Stimulated activated CD8-positive, alpha-beta memory T cell treated with anti-CD3 and anti-CD28 coated beads, Interleukin-12 subunit alpha, Interleukin-12 subunit beta, amount 100 ng/mL, for 4 hours (primary cell): Measurements from ENCODE around the gene CD244.

Experiments
- DNase-seq: peaks from one replicate; pipeline ENCODE4 v3.0.0-alpha.2; 2020; ENCODE audit warnings: low read depth

The CD244 gene

GRCh38 chr1:160844447-160845232 is 18.0 kb downstream of the CD244 start:
- DNase-seq, result no peak

- no peak for DNase-seq
Measured at GRCh38 chr1:160841079-160841478, 21.6 kb downstream of the CD244 start.

- DNase-seq, result no peak
Measured at GRCh38 chr1:160839746-160840145, 22.9 kb downstream of the CD244 start.

- DNase-seq, result no peak
Measured at GRCh38 chr1:160838888-160839287, 23.8 kb downstream of the CD244 start.

- peak; percentile 71 for DNase-seq
Measured at GRCh38 chr1:160837558-160838205, 25.0 kb downstream of the CD244 start.

- no peak for DNase-seq
Measured at GRCh38 chr1:160836981-160837557, 25.6 kb downstream of the CD244 start.

- no peak for DNase-seq
Measured at GRCh38 chr1:160836561-160836960, 26.1 kb downstream of the CD244 start.

GRCh38 chr1:160835751-160836150 is 26.9 kb downstream of the CD244 start:
- DNase-seq, result no peak

GRCh38 chr1:160834945-160835565 is 27.6 kb downstream of the CD244 start:
- no peak for DNase-seq

- DNase-seq, result peak; percentile 45
Measured at GRCh38 chr1:160830321-160831153, 32.1 kb downstream of the CD244 start.

- DNase-seq, result no peak
Measured at GRCh38 chr1:160829766-160830165, 32.9 kb downstream of the CD244 start.

- DNase-seq, result no peak
Measured at GRCh38 chr1:160827418-160827817, 35.3 kb downstream of the CD244 start.

GRCh38 chr1:160826546-160826945 is 36.1 kb downstream of the CD244 start:
- no peak for DNase-seq

GRCh38 chr1:160823296-160823695 is 39.4 kb downstream of the CD244 start:
- DNase-seq, result no peak

GRCh38 chr1:160821627-160822026 is 41.1 kb downstream of the CD244 start:
- no peak for DNase-seq

- no peak for DNase-seq
Measured at GRCh38 chr1:160819186-160819585, 43.5 kb downstream of the CD244 start.

GRCh38 chr1:160818207-160818937 is 44.3 kb downstream of the CD244 start:
- no peak for DNase-seq

GRCh38 chr1:160814856-160815255 is 47.8 kb downstream of the CD244 start:
- no peak for DNase-seq

- DNase-seq, result no peak
Measured at GRCh38 chr1:160814316-160814715, 48.4 kb downstream of the CD244 start.

GRCh38 chr1:160813215-160813614 is 49.5 kb downstream of the CD244 start:
- no peak for DNase-seq

- DNase-seq, result no peak
Measured at GRCh38 chr1:160811147-160811546, 51.5 kb downstream of the CD244 start.
